HK-2 (cell line): ENCODE measurements around the gene CALHM3.

Source experiments
- DNase-seq: peaks from one replicate; pipeline ENCODE4 v3.0.0-alpha.2; 2018; ENCODE audit not compliant: unreplicated experiment

Gene CALHM3

DNA sequence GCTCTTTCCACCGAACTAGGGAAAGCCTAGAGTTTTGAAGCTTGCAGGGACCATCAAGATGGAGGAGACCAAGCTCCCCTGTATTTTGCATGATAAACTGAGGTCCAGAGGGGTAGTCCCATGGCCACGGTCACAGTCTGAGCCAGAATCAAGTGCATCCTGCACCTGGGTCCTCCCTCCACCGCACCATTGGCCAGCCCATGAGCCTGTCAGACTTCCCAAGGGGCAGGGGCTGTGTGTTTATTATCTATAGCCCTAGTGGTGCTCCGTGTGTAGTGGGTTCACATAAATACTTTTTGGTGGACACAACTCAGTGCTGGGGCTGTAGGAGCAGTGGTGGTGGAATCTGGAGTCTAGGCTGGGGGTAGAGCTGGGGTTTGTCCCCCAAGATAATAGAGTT lies 3.6 kb downstream of the CALHM3 start:
- DNase-seq, result no peak

DNA sequence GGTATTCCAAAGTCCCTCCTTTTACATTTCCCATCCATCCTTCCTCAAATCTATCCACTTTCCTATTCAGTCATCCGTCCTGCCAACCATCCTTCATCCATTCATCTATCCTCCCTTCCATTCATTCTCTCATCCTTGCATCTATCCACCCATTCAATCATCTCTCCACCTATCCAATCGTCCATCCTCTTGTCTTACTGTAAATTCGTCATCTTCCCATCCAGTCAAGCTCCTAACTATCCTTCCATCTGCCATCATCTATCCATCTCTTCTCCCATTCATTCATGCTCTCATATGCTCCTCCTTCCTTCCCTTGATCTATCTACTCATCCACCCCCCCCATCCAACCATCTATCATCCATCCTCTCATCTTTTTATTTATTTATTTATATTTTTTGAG lies 5.0 kb downstream of the CALHM3 start:
- no peak for DNase-seq

DNA sequence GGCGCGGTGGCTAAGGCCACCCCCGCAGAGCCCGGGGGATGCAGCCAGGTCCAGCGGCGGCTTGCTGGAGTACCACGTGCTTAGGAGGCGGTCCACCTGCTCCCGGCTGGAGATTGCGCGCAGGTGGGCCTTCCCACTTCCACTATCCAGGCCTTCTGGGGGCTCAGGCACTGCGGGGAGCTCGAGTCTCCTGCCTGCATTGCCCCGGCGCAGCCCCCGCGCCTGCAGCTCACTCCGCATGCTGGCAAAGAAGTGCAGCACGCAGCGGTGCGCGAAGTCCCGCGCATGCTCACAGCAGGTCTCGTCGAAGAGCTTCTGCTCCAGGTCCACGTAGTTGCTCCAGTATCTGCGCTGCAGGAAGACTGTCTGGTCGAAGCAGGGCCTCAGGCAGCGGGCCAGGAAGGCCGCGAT lies 5.8 kb downstream of the CALHM3 start:
- no peak for DNase-seq

DNA sequence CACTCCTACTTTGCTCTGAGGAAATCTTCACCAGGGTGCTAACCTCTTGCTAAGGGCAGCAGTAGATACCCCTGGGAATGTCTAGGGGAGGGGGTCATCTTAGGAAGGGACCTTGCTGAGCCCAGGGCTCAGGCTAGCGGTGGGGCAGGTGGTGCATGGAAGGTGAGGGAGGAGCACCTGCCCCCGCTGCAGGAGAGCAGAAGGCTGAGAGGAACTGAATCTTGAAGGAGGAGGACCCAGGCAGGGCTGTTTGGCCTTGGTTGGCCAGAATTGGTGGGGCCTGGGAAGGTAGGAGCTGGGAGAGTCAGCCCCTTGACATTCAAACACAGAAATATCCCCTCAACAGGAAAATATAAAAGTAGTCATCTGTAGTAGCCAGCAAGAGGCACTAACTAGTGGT lies 7.0 kb downstream of the CALHM3 start:
- DNase-seq, result no peak

DNA sequence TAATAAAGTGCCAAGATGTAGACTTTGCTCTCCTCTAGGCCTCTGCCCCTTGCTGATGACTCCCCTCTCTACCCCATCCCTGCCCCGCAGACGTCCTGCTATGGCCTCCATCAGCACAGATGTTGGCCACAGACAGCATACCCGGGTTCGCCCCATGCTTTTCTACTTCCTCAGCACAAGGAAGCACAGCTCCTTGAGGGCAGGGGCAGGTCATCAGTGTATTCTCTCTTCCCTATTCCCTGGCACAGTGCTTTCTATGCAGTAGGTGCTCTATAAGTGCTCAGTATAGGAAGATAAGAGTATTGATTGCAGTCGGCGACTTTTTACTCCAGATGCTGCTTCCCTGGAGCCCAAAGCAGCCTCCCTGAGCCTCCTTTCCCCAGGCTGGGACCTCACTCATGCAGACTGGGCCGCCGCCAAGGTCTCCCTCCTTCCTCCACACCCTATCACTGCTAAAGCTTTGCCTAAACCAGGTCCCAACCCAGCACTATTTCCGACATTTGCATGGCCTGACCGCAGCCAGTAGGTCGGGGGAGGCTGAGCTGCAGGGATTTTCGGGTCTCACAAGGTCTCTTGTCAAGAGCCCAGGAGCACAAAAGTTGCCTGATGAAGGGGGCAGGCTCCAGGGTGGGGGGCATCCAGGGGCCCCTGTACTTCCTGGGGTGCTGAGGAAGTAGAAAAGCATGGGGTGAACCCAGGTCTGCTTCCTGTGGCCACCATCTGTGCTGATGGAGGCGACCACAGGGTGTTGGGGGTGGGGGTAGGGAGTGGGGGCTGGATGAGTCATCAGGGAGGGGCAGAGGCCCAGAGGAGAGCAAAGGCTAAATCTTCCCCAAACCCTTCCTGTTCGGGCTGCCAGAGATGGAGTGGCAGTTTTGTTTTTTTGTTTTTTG lies 8.0 kb downstream of the CALHM3 start:
- no peak for DNase-seq

DNA sequence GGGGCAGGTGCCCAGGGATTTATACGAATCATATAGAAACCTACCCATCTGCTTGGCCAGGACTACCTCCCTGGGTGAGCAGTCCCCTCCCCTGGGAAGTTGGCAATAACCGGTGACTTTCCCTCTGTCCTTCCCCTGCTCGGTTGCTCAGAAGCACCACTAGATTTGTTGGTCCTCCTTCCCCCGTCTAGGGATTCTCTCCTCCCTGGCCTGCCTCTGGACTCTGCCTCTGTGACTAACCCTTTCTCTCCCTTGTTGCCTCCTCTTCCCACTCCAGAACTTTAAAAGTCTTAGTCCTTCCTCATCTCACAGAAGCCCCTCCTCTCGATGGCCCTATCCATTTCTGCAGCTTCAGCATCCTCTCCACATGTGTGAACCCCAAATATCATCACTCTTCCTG lies 9.8 kb downstream of the CALHM3 start:
- DNase-seq, result no peak

DNA sequence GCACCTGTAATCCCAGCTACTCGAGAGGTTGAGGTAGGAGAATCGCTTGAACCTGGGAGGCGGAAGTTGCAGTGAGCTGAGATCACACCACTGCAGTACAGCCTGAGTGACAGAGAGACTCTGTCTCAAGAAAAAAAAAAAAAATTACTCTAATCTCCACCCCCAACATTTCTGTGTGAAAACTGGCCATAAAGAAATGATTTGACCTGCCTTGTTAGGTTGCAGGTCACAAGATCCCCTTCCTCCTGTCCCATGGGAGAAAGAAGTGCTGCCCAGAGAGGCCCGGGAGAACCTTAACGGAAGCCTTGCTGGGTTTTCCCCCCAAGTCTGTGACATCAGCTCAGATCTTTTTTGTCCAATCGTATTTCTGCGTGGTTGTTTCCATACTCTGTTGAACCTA lies 11.6 kb downstream of the CALHM3 start:
- DNase-seq, result no peak

DNA sequence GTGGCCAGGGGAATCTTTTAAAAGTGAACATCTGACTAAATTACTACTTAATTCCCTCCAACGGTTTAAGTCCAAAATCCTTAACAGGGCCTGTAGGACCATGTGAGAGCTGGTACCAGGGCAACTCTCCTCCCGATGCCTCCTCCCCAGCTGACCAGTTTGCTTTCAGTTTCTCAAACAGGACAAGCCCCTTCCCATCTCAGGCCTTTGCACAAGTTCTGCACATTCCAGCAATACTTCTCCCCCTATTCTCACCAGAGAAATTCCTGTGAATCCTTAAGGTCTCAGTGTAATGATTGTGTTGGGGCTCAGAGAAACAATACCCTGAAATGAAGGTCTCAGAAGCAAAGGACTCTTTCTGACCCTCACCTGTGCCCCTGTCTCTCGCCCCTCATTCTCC lies 12.3 kb downstream of the CALHM3 start:
- no peak for DNase-seq

DNA sequence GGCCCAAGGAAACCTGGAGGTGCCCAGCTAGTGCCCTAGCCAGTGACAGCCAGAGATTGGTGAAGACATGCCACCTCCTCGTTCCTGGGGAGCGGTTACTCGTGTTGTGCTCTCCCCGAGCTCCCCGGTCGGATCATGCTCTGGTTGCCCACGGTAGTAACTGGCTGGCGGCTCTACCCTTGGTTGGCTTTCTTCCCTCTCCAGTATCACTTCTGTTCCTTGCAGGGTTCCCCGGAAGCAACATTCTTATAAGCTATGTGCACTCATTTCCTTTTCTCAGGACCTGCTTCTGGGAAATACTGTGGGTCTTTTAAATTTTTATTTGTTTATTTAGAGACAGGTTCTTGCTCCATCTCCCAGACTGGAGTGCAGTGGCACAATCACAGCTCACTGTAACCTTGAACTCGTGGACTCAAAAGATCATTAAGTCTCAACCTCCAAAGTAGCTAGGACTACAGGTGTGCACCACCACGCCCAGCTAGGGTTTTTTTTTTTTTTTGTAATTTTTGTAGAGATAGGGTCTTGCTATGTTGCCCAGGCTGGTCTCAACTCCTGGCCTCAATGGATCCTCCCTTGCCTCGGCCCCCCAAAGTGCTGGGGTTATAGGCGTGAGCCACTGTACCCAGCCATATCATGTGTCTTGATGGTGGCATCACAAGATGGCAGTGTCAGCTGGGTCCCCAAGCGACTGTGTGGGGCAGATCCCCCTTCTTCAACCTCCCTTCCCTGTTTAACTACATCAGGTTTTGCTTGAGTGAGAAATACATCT lies 13.4 kb downstream of the CALHM3 start:
- DNase-seq, result no peak

DNA sequence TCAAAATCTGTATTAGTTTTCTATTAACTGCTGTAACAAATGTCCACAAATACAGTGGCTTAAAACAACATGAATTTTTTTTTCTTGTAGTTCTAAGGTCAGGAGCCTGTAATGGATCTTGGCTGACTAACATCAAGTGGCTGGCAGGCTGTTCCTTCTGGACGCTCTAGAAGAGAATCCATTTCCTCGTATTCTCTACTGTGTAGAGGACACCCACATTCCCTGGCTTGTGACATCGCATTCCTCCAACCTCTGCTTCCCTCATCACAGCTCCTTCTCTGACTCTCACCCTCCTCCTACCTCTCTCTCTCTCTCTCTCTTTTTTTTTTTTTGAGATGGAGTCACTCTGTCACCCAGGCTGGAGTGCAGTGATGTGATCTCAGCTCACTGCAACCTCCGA lies 15.5 kb downstream of the CALHM3 start:
- no peak for DNase-seq

DNA sequence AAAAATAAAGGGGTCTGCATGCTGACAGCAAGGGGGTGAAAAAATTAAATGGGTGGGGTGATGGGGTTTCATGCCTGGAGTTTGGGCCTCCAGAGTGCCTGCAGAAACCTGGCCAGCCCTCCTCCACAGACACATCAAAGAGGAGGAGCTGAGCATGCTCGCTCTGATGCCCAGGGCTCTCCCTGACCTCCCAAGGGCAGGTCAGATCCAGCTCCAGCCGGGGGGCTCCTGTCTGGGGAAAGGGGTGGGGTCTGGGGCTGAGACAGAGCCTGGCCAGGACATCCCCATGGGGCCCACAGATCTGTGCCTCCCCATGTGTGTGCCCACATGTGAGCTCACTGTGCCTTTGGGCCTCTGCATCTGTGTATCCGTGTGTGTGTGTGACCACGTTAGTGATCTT lies 19.4 kb downstream of the CALHM3 start:
- no peak for DNase-seq

DNA sequence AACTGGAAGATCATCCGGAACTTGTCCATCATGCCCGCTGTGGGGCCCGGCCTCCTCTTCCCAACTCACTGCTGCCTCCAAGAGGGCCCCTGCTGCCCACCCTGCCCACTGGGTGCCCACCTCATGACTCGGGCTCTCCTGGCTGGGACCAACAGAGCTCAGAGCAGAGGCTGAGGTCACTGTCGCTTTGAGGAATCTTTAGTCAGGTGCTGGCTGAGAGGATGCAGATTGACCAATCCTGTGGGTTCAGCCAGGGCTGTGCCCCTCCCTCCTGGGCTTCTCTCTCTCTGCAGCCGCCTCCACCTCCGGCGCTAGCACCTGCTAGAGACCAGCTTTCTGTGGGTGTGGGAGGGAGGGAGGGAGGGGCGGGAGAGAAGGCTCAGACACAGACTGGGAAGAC lies 20.3 kb downstream of the CALHM3 start, which contains the start of gene CALHM1:
TSS of gene CALHM1 (minus strand) at position 181 of the 400 bp plus-strand sequence. CDS start at position 32, 149 bp downstream.
- no peak for DNase-seq

DNA sequence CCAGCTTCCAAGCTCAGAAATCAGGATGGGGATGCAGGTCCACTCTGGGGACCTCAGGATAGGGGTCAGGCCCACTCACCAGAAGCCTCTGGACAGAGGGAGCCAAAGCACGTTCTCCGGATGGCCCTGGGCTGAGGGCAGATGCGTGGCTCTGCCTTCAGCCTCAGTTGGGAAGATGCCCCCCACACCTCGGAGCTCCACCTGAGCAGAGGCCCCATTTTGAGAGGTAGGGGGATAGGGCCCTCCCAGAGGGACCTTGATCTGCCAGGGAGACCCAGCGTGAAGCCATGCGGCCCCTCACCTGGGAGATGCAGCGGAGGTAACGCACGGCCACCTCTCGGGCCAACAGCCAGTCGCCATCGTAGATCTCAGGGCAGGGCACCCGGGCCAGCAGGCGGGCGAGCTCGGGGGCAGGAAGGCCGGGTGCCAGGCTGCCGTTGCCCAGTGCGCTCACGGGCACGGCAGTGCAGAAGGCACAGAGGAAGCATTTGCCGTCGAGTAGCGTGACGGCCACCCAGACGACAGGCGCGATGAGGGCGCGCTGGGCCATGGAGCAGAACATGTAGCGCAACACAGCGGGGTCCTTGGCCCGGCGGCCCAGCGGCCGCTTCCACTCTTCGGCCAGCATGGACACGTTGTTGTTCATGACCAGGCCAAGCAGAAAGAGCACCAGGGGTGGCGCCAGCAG lies 21.0 kb downstream of the CALHM3 start:
- no peak for DNase-seq

DNA sequence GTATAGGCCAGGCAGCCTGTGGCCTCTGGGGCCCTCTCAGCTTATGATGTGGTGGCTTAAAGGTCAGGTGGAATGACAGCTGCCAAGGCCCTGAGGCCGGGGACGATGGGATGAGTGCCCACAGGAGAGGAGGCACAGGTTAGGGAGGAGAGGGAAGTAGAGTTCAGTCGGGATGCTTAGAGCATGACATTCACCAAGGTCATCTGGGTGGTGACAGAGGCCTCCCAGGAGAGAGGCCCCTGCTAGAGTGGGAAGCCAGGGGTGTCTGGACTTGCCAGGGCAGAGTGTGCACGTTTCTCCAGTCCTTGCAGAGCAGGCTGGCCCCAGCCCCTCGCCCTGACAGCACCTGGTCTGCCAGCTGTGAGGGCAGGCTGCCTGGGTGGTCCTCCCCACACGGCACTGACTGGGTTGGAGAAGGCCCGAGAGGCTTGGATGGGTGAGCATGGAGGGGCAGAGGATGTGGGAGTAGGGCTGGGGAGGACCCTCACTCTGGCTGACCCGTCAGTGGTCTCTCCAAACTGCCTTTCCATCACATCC lies 21.8 kb downstream of the CALHM3 start:
- no peak for DNase-seq

DNA sequence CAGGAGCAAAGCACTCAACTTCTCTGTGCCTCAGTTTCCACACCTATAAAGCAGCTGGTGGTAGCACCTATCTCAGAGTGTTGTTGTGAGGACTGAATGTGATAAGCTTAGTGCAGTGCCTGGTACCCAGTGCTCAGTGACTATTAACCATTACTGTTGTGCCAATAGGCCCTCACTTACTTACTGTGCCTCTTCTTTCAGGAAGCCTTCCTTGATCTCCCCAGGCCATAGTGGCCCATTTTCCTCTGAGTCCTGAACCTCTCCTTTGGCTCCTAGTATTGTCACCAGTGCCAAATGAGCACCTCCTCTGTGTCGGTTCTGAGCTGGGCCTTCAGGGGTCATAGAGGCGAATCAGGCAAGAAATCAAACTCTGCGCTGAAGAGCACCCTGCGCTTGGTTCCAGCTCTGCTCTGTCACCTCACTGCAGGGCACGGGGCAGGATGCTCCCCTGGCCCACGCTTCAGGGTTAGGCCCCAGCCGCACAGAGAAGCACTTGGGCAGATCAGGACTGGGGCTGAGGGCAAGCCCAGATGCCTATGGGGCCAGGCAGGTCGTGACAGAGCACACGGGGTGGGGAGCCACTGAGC lies 22.9 kb downstream of the CALHM3 start:
- no peak for DNase-seq

DNA sequence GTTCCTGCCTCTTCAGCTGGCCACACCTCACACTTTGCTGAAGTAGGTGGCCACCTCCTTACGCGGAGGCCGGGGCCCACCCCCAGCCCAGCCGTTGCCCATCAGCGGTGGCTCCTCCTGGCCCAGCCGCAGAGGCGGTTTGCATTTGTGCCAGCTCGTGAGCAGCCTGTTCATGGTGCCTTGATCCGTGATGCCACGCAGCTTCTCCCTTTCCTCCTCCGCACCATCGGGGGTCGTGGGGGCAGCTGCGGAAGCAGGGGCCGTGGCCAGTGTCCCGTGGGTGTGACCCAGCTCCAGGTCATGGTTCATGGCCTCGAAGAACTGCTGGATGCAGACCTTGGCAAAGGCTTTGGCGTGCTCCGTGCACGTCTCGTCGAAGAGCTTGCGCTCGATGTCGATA lies 23.8 kb downstream of the CALHM3 start:
- DNase-seq, result no peak

DNA sequence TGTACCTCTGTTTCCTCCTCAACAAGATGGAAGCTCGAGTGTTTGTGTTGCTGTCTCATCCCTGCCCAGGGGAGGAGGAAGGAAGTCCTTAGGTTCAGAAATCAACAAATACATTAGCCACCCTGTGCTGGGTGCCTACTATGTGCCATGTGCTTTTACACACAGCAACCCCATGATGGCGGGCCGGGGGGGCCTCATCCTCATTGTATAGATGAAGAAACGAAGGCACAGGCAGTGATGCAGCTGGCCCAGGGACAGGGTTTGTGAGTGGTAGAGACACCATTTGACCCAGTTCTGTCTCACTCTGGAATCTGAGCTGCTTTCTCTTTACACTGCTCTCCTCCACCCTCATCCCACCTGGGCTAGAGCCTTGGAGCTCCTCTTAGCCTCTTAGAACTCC lies 25.0 kb downstream of the CALHM3 start:
- no peak for DNase-seq

DNA sequence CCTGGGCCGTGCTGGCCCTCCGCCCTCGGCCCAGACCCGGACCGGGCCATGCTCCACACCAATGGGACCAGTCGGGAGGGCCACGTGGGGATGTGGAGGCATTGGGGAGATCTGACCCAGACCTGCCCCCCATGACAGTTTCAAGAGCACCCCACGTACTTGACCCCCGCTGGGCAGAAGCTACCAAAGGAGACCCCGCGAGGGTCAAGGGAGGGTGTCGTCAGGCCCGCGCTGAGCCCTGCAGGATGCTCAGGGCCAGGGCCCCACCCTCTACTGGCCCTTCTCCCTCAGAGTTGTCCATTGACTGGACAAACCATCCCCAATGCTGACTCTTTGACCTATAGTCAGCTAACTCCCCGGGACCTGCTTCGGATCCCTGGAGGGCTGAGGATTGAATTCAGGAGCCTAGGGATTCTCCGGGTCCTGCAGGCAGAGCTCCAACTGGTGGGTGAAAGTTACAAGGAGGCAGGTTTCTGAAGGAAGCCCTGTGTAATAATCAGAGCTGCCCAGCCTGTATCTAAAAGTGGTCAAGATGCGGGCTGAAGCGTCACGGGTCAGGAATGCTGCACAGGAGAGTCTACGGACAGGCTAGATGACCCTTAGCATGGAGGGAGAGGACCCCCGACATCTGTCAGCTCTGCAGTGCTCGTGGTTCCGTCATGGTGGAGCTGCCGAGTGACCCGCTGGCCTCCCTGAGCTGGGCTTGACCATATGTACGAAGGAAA lies 26.4 kb downstream of the CALHM3 start:
- DNase-seq, result no peak

DNA sequence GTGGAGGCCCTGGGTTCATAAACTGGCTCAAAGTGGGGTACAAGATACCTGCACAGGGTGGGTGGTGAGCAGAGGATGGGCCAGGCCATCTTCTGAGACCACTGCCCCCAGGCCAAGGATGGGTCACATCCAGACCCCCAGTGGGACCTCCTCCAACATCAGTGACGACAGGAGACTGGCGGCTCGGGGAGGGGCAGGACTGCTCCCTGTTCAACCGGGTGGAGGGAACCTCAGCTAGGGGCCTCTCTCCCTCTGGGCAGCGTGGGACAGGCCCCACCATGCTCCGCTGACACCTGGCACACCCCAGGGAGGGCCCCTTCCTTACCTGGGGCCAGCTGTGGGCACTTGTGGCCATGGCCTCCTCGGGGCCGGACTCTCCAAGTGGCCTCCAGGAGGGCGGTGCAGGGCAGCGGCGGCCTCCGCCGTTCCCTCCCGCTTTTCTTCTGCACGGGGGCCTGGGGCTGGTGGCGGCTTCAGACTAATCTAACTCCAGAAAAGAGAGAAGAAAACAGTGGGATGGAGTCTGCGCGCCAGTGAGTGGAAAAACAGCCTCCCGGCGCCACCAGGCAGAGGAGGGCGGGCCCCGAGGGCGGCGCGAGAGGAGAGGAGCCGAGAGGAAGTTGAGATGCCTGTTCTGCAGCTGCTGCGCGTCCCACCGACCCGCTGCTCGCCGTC lies 27.1 kb downstream of the CALHM3 start, which contains the start of gene CALHM2:
TSS of gene CALHM2 (minus strand) at position 540 of the 675 bp plus-strand sequence. CDS start 2,429 bp downstream, outside the sequence.
- peak; percentile 52 for DNase-seq

DNA sequence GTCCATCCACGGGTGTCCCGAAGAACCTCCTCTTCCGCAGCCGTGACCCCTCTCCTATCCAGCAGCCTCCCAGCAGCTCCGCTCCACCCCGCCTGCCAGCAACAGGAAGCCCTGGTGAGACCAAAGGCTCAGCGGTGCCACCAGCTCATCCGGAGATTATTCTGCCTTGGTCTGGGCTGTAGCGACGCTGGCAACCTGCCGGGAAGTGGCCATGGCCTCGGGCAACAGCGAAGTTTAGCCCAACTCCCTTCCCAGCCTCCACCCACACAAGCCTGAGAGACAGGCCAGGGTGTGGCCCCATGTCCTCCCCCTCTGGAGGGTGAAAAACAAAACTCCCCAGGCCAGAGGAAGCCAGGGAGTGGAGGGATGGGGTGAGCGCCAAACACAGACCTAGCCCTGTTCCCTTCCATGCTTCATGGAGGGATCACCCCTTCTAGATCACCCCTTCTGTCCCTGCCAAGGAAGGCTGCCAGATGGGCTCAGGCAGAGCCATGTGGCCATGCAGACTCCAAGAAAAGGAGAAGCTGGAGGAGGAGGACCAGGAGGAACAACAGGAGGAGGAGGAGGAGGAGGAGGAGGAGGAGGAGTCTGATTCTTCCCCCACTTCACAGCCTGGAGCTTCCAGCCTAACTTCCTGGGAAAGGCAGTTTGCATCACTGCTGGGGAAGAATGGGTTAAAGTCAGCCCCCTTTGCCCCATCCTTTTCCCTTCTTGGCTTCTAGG lies 27.8 kb downstream of the CALHM3 start:
- DNase-seq, result no peak
